Hepatocyte (in vitro differentiated cells): ENCODE data around the gene SLC43A2.

Experiments
- CTCF ChIP-seq: fragments of 200-600 bp; sonication (generic); IDR thresholded peaks from 2 replicates; pipeline ENCODE4 v1.5.1; 2016; ENCODE audit warnings: antibody characterized with exemption, mild to moderate bottlenecking; ENCODE audit not compliant: poor library complexity
- EZH2 ChIP-seq: fragments of 200-600 bp; sonication (generic); IDR thresholded peaks from 2 replicates; pipeline ENCODE4 v1.6.1; 2016; ENCODE audit warnings: antibody characterized with exemption, mild to moderate bottlenecking, borderline replicate concordance
- EZH2phosphoT487 ChIP-seq: fragments of 200-600 bp; sonication (generic); IDR thresholded peaks from one replicate; pipeline ENCODE4 v1.6.1; 2018; ENCODE audit warnings: antibody characterized with exemption, mild to moderate bottlenecking, low read depth, moderate library complexity; ENCODE audit not compliant: unreplicated experiment, severe bottlenecking

- TF ChIP-seq EZH2phosphoT487 (no peak), CTCF (no peak), EZH2 (no peak)
These were observed 62.8 kb downstream of the SLC43A2 start for GRCh38 chr17:1565877-1566276.
